Endothelial cell (in vitro differentiated cells): ENCODE results near the gene ADM5. TPM values are rescaled to one million over a fixed set of nuclear protein-coding genes. Genes with fewer than 3 reads are reported as not detected.
A peak's percentile ranks its signal among the peaks of the same experiment; 100 is the strongest.

Source experiments
- DNase-seq: peaks from one replicate; pipeline ENCODE4 v3.0.0; 2021; ENCODE audit warnings: low spot score
- H3K27ac Mint-ChIP-seq: one replicate; pipeline ENCODE4 v1.8.0; 2021; ENCODE audit warnings: mixed read lengths, inconsistent platforms; ENCODE audit not compliant: unreplicated experiment
- H3K27me3 Mint-ChIP-seq: one replicate; pipeline ENCODE4 v1.8.0; 2021; ENCODE audit warnings: mild to moderate bottlenecking, moderate library complexity, mixed read lengths, inconsistent platforms; ENCODE audit not compliant: unreplicated experiment
- H3K36me3 Mint-ChIP-seq: one replicate; pipeline ENCODE4 v1.8.0; 2021; ENCODE audit warnings: mild to moderate bottlenecking, low read depth, mixed read lengths, inconsistent platforms; ENCODE audit not compliant: unreplicated experiment
- H3K4me1 Mint-ChIP-seq: one replicate; pipeline ENCODE4 v1.8.0; 2021; ENCODE audit warnings: mild to moderate bottlenecking, mixed read lengths, inconsistent platforms; ENCODE audit not compliant: unreplicated experiment
- H3K4me3 Mint-ChIP-seq: one replicate; pipeline ENCODE4 v1.8.0; 2021; ENCODE audit warnings: mild to moderate bottlenecking, mixed read lengths, inconsistent platforms; ENCODE audit not compliant: unreplicated experiment
- H3K9me3 Mint-ChIP-seq: one replicate; pipeline ENCODE4 v1.8.0; 2021; ENCODE audit warnings: mixed read lengths, inconsistent platforms; ENCODE audit not compliant: unreplicated experiment
- CTCF ChIP-seq: fragments of 200-600 bp; sonication (generic); IDR thresholded peaks from one replicate; pipeline ENCODE4 v1.5.0; 2021; ENCODE audit warnings: antibody characterized with exemption; ENCODE audit not compliant: unreplicated experiment
- total RNA-seq: library from RNA; stranded (reverse); fragmentation: NEBNext Ultra II Directional; extraction: Animal tissue kit (Norgen Biotek cat#: 25700); gene quantifications from one replicate; pipeline ENCODE4 v1.2.1, GENCODE V29; 2021; ENCODE audit not compliant: unreplicated experiment

Gene ADM5
- total RNA-seq, 1 donor from 2014 or later, result 5.3 TPM

- Mint-ChIP-seq H3K4me3 (peak overlapping the region; percentile 97), H3K36me3 (peaks cover 23% of the 10 kb centered on the region), H3K27me3 (peaks cover 27% of the 10 kb centered on the region), H3K9me3 (no peaks in the 10 kb centered on the region), H3K27ac (peak overlapping the region; percentile 93), H3K4me1 (peaks cover 17% of the 10 kb centered on the region)
- TF ChIP-seq CTCF, result no peak
- DNase-seq, result peak; percentile 95
Observed at GRCh38 chr19:49664171-49665035, 25.0 kb upstream of the ADM5 start.

- H3K27ac Mint-ChIP-seq, result peak overlapping the region; percentile 80
- TF ChIP-seq CTCF, result no peak
- peaks cover 17% of the 10 kb centered on the region for H3K4me1 Mint-ChIP-seq
- peaks cover 28% of the 10 kb centered on the region for H3K27me3 Mint-ChIP-seq
- DNase-seq, result no peak
- H3K4me3 Mint-ChIP-seq, result peak overlapping the region; percentile 97
- H3K9me3 Mint-ChIP-seq, result no peaks in the 10 kb centered on the region
- H3K36me3 Mint-ChIP-seq, result peaks cover 23% of the 10 kb centered on the region
Observed at GRCh38 chr19:49665036-49665350, 24.4 kb upstream of the ADM5 start.

- Mint-ChIP-seq H3K4me3 (peak within 1 kb of the TSS; percentile 97), H3K27ac (peak within 1 kb of the TSS; percentile 80), H3K27me3 (peaks cover 26% of the 10 kb centered on the region), H3K4me1 (peaks cover 17% of the 10 kb centered on the region), H3K9me3 (no peaks in the 10 kb centered on the region), H3K36me3 (peaks cover 17% of the 10 kb centered on the region)
- peak; percentile 94 for DNase-seq
- no peak for TF ChIP-seq CTCF
Observed at GRCh38 chr19:49665351-49666119, 23.9 kb upstream of the ADM5 start, which contains the start of the genes BCL2L12 and IRF3. TSS of gene BCL2L12 (plus strand) at chr19:49665933. CDS start at chr19:49666693, 760 bp downstream. TSS of gene IRF3 (minus strand) at chr19:49665857. CDS start at chr19:49664838, 1,019 bp downstream.

- peaks cover 16% of the 10 kb centered on the region for H3K36me3 Mint-ChIP-seq
- H3K27ac Mint-ChIP-seq, result peak overlapping the region; percentile 80
- peak overlapping the region; percentile 97 for H3K4me3 Mint-ChIP-seq
- DNase-seq, result no peak
- peaks cover 26% of the 10 kb centered on the region for H3K27me3 Mint-ChIP-seq
- no peak for TF ChIP-seq CTCF
- peaks cover 17% of the 10 kb centered on the region for H3K4me1 Mint-ChIP-seq
- H3K9me3 Mint-ChIP-seq, result no peaks in the 10 kb centered on the region
Observed at GRCh38 chr19:49666120-49666444, 23.3 kb upstream of the ADM5 start.
